ENCODE data around the gene RREB1.
A peak's percentile ranks its signal among the peaks of the same experiment; 100 is the strongest.

- peak; percentile 56 for TF ChIP-seq POLR2A (IDR thresholded peaks at IDR 0.05)
- TF ChIP-seq CTCF (IDR thresholded peaks at IDR 0.05), result no peak
- TF ChIP-seq POLR2AphosphoS5 (IDR thresholded peaks at IDR 0.05), result peak; percentile 62
These were observed at the start of gene RREB1 for GRCh38 chr6:7107578-7108195.

Data from prostate gland (tissue), 2 donors.